PC-9 (cell line): ENCODE results near the gene SYNE1. TPM values are rescaled to one million over a fixed set of nuclear protein-coding genes. Genes with fewer than 3 reads are reported as not detected.

Experiments
- BruUV-seq: library from RNA; stranded (reverse); fragments of 400-500 nt; replicated peaks from 2 replicates; lab custom pipeline; 2021; lab: Mats Ljungman, UMichigan
- CTCF ChIA-PET: fragments of 300-600 bp; sonication (Branson Sonifier 250); formaldehyde crosslinking; loops from one replicate; lab custom pipeline; 2022; ENCODE audit warnings: antibody characterized with exemption; lab: Charles Lee
- POLR2A ChIA-PET: fragments of 300-600 bp; sonication (Branson Sonifier 250); formaldehyde crosslinking; loops from one replicate; lab custom pipeline; 2022; ENCODE audit warnings: antibody characterized with exemption; ENCODE audit not compliant: unreplicated experiment; lab: Charles Lee
- DNase-seq, 2 experiments: peaks; one replicate each; pipeline versions ENCODE4 v3.0.0 to v3.0.0-alpha.2; 2015 to 2022; ENCODE audit warnings: mixed read lengths in 1 of 2
- H2AFZ ChIP-seq: fragments of 200-600 bp; sonication (generic); 2 replicates; pipeline ENCODE4 v1.8.1; 2017; ENCODE audit warnings: antibody characterized with exemption
- H3F3A ChIP-seq: fragments of 200-600 bp; sonication (generic); 2 replicates; pipeline ENCODE4 v1.8.1; 2017; ENCODE audit warnings: antibody characterized with exemption, mild to moderate bottlenecking, low read depth; ENCODE audit not compliant: insufficient read depth
- H3K27ac ChIP-seq: fragments of 200-600 bp; sonication (generic); 2 replicates; pipeline ENCODE4 v1.6.1; 2016; ENCODE audit warnings: mixed run types
- H3K27me3 ChIP-seq: fragments of 200-600 bp; sonication (generic); 2 replicates; pipeline ENCODE4 v1.6.1; 2016; ENCODE audit warnings: low read depth, mixed run types; ENCODE audit not compliant: insufficient read depth
- H3K36me3 ChIP-seq: fragments of 200-600 bp; sonication (generic); 2 replicates; pipeline ENCODE4 v1.6.1; 2016; ENCODE audit warnings: low read depth, mixed run types
- H3K4me1 ChIP-seq: fragments of 200-600 bp; sonication (generic); replicated peaks from 2 replicates; pipeline ENCODE4 v1.6.1; 2016; ENCODE audit warnings: mixed run types; ENCODE audit not compliant: insufficient read depth
- H3K4me2 ChIP-seq: fragments of 200-600 bp; sonication (generic); 2 replicates; pipeline ENCODE4 v1.6.1; 2017; ENCODE audit warnings: mixed run types
- H3K4me3 ChIP-seq: fragments of 200-600 bp; sonication (generic); 2 replicates; pipeline ENCODE4 v1.6.1; 2016; ENCODE audit warnings: mixed run types
- H3K79me2 ChIP-seq: fragments of 200-600 bp; sonication (generic); 2 replicates; pipeline ENCODE4 v1.6.1; 2017; ENCODE audit warnings: low read depth, mixed run types
- H3K9me2 ChIP-seq: fragments of 200-600 bp; sonication (generic); 2 replicates; pipeline ENCODE4 v1.8.1; 2017; ENCODE audit warnings: mild to moderate bottlenecking; ENCODE audit not compliant: insufficient read depth
- H3K9me3 ChIP-seq: fragments of 200-600 bp; sonication (generic); 2 replicates; pipeline ENCODE4 v1.8.1; 2016; ENCODE audit warnings: low read depth; ENCODE audit not compliant: insufficient read depth
- H4K20me1 ChIP-seq: fragments of 200-600 bp; sonication (generic); 2 replicates; pipeline ENCODE4 v1.8.1; 2017; ENCODE audit not compliant: insufficient read depth
- CTCF ChIP-seq: fragments of 200-600 bp; sonication (generic); conservative IDR thresholded peaks from 2 replicates; pipeline ENCODE4 v1.6.1; 2017; ENCODE audit warnings: mixed run types, antibody characterized with exemption, mild to moderate bottlenecking, moderate library complexity
- EZH2 ChIP-seq: fragments of 200-600 bp; sonication (generic); IDR thresholded peaks from 2 replicates; pipeline ENCODE4 v1.8.0; 2017; ENCODE audit warnings: antibody characterized with exemption, low read depth
- intact Hi-C: fragments of 100-400 bp; cut with micrococcal nuclease; formaldehyde crosslinking; loops from one replicate; pipeline ENCODE4 v1.10.0; 2022; ENCODE audit not compliant: unreplicated experiment
- total RNA-seq: library from RNA; stranded (reverse); gene quantifications from 2 replicates; pipeline ENCODE4 v1.2.3, GENCODE V29; 2021

Gene SYNE1
- total RNA-seq, 1 experiment from 2014 or later = 13.4 TPM

GRCh38 chr6:152587473-152587872 is 49.7 kb downstream of the SYNE1 start:
- BruUV-seq = no TSS peak
- Histone ChIP-seq H2AFZ (no peak overlapping the region), H3K36me3 (no peaks in the 10 kb centered on the region), H3K27ac (no peak overlapping the region), H3K4me1 (no peaks in the 10 kb centered on the region), H3K27me3 (no peaks in the 10 kb centered on the region), H3K9me2 (no peaks in the 10 kb centered on the region), H3K4me3 (no peak overlapping the region), H3K4me2 (no peak overlapping the region), H3K9me3 (no peaks in the 10 kb centered on the region), H3F3A (no peaks in the 10 kb centered on the region), H3K79me2 (no peaks in the 10 kb centered on the region), H4K20me1 (no peaks in the 10 kb centered on the region)
- intact Hi-C loops = no loop called here
- CTCF ChIA-PET = no interaction called here
- POLR2A ChIA-PET = no interaction called here
- no peak for DNase-seq
- TF ChIP-seq CTCF = no peak
- no peak for TF ChIP-seq EZH2

DNA sequence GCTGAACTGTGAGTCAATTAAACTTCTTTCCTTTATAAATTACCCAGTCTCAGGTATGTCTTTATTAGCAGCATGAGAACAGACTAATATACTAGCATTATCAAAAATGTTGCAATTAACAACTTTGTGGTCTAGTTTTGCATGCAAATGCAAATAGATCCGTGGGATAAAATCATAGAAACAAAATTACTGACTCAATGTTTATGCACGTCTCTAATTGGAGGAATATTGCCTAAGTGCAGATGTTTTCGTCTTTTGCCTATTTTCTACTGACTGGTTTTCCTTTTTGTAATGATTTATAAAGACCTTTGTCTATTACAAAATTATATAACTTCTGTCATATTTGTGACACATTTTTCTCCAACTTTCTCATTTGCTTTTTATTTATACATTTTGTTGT is 51.9 kb downstream of the SYNE1 start:
- CTCF ChIA-PET = no interaction called here
- BruUV-seq = no TSS peak

GRCh38 chr6:152583888-152584287 is 53.3 kb downstream of the SYNE1 start:
- Histone ChIP-seq H3K27ac (no peak overlapping the region), H3K4me3 (no peak overlapping the region), H3K36me3 (no peaks in the 10 kb centered on the region), H3K79me2 (no peaks in the 10 kb centered on the region), H3K27me3 (no peaks in the 10 kb centered on the region), H3K4me2 (no peak overlapping the region), H4K20me1 (no peaks in the 10 kb centered on the region), H3F3A (no peaks in the 10 kb centered on the region), H3K4me1 (no peaks in the 10 kb centered on the region), H2AFZ (no peak overlapping the region), H3K9me3 (no peaks in the 10 kb centered on the region), H3K9me2 (no peaks in the 10 kb centered on the region)
- DNase-seq = no peak
- intact Hi-C loops = no loop called here
- CTCF ChIA-PET = no interaction called here
- POLR2A ChIA-PET = no interaction called here
- BruUV-seq = no TSS peak
- TF ChIP-seq EZH2 = no peak
- no peak for TF ChIP-seq CTCF

More for the DNA sequence above, 51.9 kb downstream of the SYNE1 start:
- Histone ChIP-seq H3K9me2 (no peaks in the 10 kb centered on the region), H3K4me1 (no peaks in the 10 kb centered on the region), H3F3A (no peaks in the 10 kb centered on the region), H3K36me3 (no peaks in the 10 kb centered on the region), H3K27ac (no peak overlapping the region), H4K20me1 (no peaks in the 10 kb centered on the region), H3K4me2 (no peak overlapping the region), H3K27me3 (no peaks in the 10 kb centered on the region), H3K79me2 (no peaks in the 10 kb centered on the region), H2AFZ (no peak overlapping the region), H3K9me3 (no peaks in the 10 kb centered on the region), H3K4me3 (no peak overlapping the region)
- intact Hi-C loops = no loop called here
- POLR2A ChIA-PET = no interaction called here
- TF ChIP-seq CTCF = no peak
- no peak for TF ChIP-seq EZH2
- DNase-seq = no peak
